Esophagus squamous epithelium (tissue), 4 donors: Measurements from ENCODE around the gene LRP5.

ENCODE experiments used
- CTCF ChIP-seq, 6 experiments: fragments of 450-650 bp in 4 of 6; fragments of 200-600 bp in 2 of 6; sonication (generic) in 2 of 6; IDR thresholded peaks; one replicate each; pipeline ENCODE4 v1.5.1; 2016 to 2019; ENCODE audit warnings: antibody characterized with exemption in 6 of 6, mild to moderate bottlenecking in 4 of 6, moderate library complexity in 4 of 6
- POLR2A ChIP-seq, 4 donors: fragments of 450-650 bp; IDR thresholded peaks; one replicate each; pipeline ENCODE4 v1.6.1; 2017; ENCODE audit warnings: antibody characterized with exemption in 4 of 4, mild to moderate bottlenecking in 4 of 4, moderate library complexity in 3 of 4

DNA sequence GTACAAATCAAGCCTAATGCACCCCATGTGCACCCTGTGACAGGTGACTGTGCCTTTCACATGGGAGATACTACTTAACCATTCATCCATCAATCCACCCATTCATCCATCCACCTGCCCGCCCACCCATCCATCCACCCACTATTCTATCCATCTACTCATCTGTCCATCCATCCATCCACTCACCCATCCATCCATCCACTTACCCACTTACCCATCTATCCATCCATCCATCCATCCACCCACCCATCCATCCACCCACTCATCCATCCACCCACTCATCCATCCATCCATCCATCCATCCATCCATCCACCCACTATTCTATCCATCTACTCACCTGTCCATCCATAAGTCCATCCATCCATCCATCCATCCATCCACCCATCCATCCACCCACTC lies 48.1 kb upstream of the LRP5 start:
- no peak for TF ChIP-seq CTCF (IDR thresholded peaks at IDR 0.05)
- TF ChIP-seq POLR2A (IDR thresholded peaks at IDR 0.05) = no peak
